LNCaP clone FGC (cell line): Measurements from ENCODE around the gene LMAN2.
"Not testable (repeated sequence)": the region's sequence is repeated elsewhere in the genome, so short reads cannot be mapped to it uniquely, and the experiment has no call there.

Source experiments
- DNase-seq: peaks from one replicate; pipeline ENCODE4 v3.0.0-alpha.2; 2011; ENCODE audit warnings: low read depth
- H3K4me3 ChIP-seq: 2 replicates; pipeline ENCODE4 v1.5.1; 2011; ENCODE audit warnings: mild to moderate bottlenecking, low read depth, low read length, control low read depth
- CTCF ChIP-seq: IDR thresholded peaks from 2 replicates; pipeline ENCODE4 v1.5.1; 2012; ENCODE audit warnings: mild to moderate bottlenecking; ENCODE audit not compliant: control insufficient read depth, insufficient read depth; ENCODE audit errors: extremely low read depth

The LMAN2 gene

GRCh38 chr5:177378884-177379883, 27.7 kb upstream of the LMAN2 start:
- DNase-seq: no peak
- H3K4me3 ChIP-seq: no peak overlapping the region
- no peak for TF ChIP-seq CTCF

GRCh38 chr5:177377851-177378776, 26.6 kb upstream of the LMAN2 start:
- H3K4me3 ChIP-seq: no peak overlapping the region
- no peak for DNase-seq
- TF ChIP-seq CTCF: no peak

GRCh38 chr5:177376107-177376506, 24.6 kb upstream of the LMAN2 start:
- no peak overlapping the region for H3K4me3 ChIP-seq
- no peak for TF ChIP-seq CTCF
- no peak for DNase-seq

GRCh38 chr5:177375516-177375915, 24.0 kb upstream of the LMAN2 start:
- DNase-seq, H3K4me3 ChIP-seq: not testable (repeated sequence)

GRCh38 chr5:177374211-177374610, 22.7 kb upstream of the LMAN2 start:
- DNase-seq: no peak
- H3K4me3 ChIP-seq: no peak overlapping the region
- TF ChIP-seq CTCF: no peak

- no peak for DNase-seq
- TF ChIP-seq CTCF: no peak
- H3K4me3 ChIP-seq: no peak overlapping the region
Observed at GRCh38 chr5:177373806-177374205, 22.3 kb upstream of the LMAN2 start.

GRCh38 chr5:177372910-177373309, 21.4 kb upstream of the LMAN2 start:
- no peak for TF ChIP-seq CTCF
- no peak overlapping the region for H3K4me3 ChIP-seq
- DNase-seq: no peak
